Daoy (cell line): ENCODE measurements around the gene C6orf132. TPM values are rescaled to one million over a fixed set of nuclear protein-coding genes. Genes with fewer than 3 reads are reported as not detected.

ENCODE experiments used
- DNase-seq: peaks from one replicate; pipeline ENCODE4 v3.0.0-alpha.2; 2015; ENCODE audit warnings: low read depth
- total RNA-seq: library from RNA; depleted of rRNA; stranded (reverse); fragments of >200 nt; shearing (Covaris generic); gene quantifications from 2 replicates; pipeline ENCODE4 v1.2.3, GENCODE V29; 2014; rRNA removed

C6orf132 gene
- total RNA-seq, 1 experiment from 2014 or later: not detected

DNA sequence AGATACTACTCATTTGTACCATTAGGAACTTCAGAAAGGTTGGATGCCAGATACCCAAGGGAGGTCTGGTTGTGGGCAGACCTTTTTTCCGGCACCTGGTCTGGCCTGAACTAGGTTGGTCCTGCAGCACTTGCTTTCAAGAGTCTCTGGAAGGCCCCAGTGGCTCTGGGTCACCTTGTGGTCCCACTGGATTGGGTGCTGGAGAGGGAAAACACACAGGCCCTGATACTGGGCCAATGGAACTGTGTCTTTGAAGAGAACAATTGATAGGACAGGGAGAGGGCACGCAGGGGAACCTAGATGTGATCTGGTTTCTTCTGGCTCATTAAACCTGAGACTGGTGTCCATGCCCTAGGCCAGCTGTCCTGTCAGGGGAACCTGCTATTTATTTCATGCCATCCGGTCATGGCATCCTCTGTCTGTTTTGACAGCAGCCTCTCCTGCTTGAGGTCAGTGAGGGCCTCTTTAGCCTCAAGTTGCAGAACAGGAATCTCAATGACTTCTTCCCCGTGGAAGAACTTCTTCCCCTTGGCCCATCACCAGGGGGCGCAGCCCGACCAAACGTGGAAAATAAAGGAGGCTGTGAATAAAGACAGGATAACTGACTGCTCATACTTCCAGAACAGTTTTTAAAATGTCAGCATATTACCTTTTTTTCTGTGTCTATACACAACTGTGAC, 67.1 kb downstream of the C6orf132 start:
- peak; percentile 72 for DNase-seq

- no peak for DNase-seq
Observed at GRCh38 chr6:42073287-42073686, 69.1 kb downstream of the C6orf132 start.

DNA sequence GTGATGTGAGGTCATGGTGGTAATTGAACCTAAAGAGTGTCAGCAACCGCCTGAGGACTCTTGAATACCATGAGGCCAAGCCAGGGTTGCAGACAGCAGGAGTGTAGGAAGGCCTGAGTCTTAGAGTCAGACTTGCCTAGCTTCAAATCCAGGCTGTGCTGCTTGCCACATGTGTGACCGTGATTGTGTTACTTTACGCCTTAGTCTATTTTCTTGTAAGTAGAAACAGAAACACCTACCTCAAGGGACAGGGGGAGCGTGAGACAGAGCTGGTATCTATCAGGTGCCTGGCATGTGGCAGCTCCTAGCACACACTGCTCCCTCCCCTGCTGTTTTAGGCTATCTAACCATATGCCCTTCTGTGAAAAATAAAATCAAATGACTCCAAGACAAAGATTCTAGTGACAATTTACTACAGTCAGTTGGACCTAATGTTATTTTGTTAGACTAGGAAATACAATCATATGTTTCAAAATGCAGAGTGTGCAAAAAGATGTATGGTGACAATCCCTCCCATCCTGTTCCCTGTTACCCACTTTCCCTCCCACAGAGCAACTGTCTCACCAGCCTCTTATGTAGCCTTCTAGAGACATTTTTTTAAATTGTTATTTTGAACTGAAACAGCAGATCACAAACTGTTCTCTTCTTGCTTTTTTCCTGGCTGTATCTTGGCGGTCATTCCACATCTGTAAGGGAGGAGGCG, 70.4 kb downstream of the C6orf132 start:
- DNase-seq: no peak

DNA sequence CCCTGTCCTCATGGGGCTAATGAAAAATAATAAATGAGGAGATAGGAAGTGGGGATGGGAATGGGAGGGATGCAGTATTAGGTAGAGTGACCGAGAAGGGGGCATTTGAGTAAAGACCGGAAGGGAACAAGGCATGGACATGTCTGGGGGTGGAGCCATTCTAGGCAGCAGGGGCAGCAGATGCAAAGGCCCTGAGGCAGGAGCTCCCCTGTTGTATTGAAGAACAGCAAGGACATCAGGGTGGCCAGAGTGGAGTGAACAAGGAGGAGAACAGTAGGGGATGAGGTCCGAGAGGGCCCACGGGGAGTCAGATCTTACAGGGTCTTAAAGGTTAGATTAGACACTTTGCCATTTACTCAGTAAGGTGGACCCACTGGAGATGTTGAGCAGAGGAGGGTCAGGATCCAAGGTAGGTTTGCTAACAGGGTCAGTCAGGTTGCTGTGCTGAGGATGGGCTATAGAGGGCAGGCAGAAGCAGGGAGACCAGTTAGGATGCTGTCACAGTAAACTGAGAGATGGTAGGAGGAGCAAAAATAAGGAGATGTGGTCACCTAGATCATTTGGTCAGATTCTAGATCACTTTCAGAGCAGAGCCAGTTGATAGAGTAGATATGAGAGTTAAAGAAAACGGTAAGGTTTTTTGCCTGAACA, 73.4 kb downstream of the C6orf132 start:
- DNase-seq: no peak

DNA sequence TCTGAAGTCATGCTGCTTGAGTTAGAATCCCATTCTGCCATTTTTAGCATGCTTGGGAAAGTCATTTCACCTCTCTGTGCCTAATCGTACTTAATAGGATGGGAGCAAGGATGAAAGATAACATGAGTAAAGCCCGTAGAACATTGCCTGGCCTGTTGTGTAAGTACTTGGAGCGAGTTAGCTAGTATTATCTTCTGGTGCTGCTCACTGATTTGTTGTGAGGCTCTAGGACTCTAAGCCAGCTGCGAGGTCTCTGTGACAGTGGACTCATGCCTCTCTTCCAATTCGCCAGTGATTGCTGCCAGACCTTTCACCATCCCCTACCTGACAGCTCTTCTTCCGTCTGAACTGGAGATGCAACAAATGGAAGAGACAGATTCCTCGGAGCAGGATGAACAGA, 74.2 kb downstream of the C6orf132 start:
- DNase-seq: no peak

GRCh38 chr6:42066156-42066675, 76.2 kb downstream of the C6orf132 start:
- DNase-seq: no peak

- no peak for DNase-seq
Observed at GRCh38 chr6:42059743-42060142, 82.7 kb downstream of the C6orf132 start.

DNA sequence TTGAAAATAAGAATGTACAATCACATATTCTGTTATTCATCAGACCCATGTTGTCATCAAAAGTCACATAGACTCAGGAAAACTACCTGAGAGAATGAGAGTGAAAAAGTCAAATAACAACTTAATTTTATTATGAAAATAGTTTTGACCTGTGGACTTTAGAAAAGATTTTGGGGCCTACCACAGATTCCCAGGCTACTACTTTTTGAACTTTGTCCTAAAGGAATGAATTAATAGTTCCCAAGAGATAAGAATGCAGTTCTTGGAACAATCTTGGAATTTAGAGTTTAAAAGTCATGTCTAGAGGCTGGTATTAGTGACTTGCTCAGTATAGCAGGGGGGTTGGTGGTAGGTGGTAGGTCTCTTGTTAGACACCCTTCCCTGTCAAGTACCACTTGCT, 88.8 kb downstream of the C6orf132 start:
- DNase-seq: no peak

GRCh38 chr6:42051268-42051653, 91.2 kb downstream of the C6orf132 start:
- DNase-seq: no peak

Other genes starting within 250 kb of the C6orf132 start
- 0.83 and 3.9 TPM in 2 replicates for gene USP49, start 247.2 kb downstream of the C6orf132 start, total RNA-seq
- gene MED20, start 221.5 kb downstream of the C6orf132 start, total RNA-seq: 32.1 and 45.1 TPM in 2 replicates
- gene BYSL, start 221.1 kb downstream of the C6orf132 start, total RNA-seq: 35.4 and 42.4 TPM in 2 replicates
- 43.3 and 51.6 TPM in 2 replicates for gene CCND3, start 200.8 kb downstream of the C6orf132 start, total RNA-seq
- gene TAF8, start 92.1 kb downstream of the C6orf132 start, total RNA-seq: 20.6 and 34.1 TPM in 2 replicates
- not detected in 2 replicates for gene GUCA1A, start 30.7 kb upstream of the C6orf132 start, total RNA-seq
- 0.21 and 0.40 TPM in 2 replicates for gene GUCA1B, start 52.3 kb upstream of the C6orf132 start, total RNA-seq
- 95.7 and 99.2 TPM in 2 replicates for gene MRPS10, start 75.2 kb upstream of the C6orf132 start, total RNA-seq